Stimulated activated naive CD8-positive, alpha-beta T cell treated with anti-CD3 and anti-CD28 coated beads, Interleukin-15, amount 100 ng/mL, for 72 hours (primary cell): ENCODE results near the gene IL36B.

ENCODE experiments used
- ATAC-seq: fragments of 150-1000 bp; cut with Tn5 transposase; 2 replicates; pipeline ENCODE4 v1.10.0; 2021; ENCODE audit warnings: mild to moderate bottlenecking, moderate library complexity
- DNase-seq, 2 donors: peaks; one replicate each; pipeline ENCODE4 v3.0.0; 2021 to 2022
- H3K27ac Mint-ChIP-seq, 2 donors: one replicate each; pipeline ENCODE4 v1.8.0; 2022; ENCODE audit warnings: mild to moderate bottlenecking in 2 of 2, mixed read lengths in 2 of 2, moderate library complexity in 2 of 2
- H3K27me3 Mint-ChIP-seq: one replicate; pipeline ENCODE4 v1.8.0; 2022; ENCODE audit warnings: mixed read lengths
- H3K4me1 Mint-ChIP-seq: one replicate; pipeline ENCODE4 v1.8.0; 2022; ENCODE audit warnings: mild to moderate bottlenecking, mixed read lengths
- H3K4me3 Mint-ChIP-seq, 2 donors: one replicate each; pipeline ENCODE4 v1.8.0; 2022; ENCODE audit warnings: mild to moderate bottlenecking in 2 of 2, mixed read lengths in 2 of 2, moderate library complexity in 1 of 2
- H3K9me3 Mint-ChIP-seq, 2 donors: one replicate each; pipeline ENCODE4 v1.8.0; 2022; ENCODE audit warnings: mixed read lengths in 2 of 2

The IL36B gene

DNA sequence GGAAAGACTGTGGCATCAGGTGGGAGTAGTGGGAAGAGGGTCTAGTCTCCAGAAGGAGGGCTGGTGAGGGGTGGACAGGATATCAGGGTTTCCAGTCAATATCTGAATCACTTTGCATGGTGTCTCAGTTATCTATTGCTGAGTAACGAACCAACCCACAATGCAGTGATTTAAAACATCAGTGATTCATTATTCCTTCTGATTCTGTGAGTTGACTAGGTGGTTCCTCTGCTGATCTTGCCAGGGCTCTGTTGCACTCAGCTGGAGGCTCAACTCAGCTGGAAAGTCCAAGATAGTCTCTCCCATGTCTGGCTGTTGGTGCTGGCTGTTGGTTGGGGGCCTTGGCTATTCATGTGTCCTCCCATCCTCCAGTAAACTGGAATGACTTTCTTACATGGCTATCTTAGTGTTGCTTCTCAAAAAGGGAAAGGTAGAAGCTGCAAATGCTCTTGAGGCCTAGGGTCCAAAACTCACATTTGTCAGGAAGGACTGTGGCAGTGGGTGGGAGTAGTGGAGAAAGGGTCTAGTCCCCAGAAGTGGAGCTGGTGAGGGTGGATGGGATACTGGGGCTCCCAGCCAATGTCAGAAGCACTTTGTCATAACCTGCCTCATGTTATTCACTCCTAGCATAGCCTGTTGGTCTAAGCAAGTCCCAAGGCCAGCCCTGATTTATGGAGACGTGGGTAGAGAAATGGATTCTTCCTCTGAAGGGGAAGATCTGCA lies 29.0 kb upstream of the IL36B start:
- no peak overlapping the region for H3K4me3 Mint-ChIP-seq
- ATAC-seq (no peak), DNase-seq (no peak)
- no peaks in the 10 kb centered on the region for H3K4me1 Mint-ChIP-seq
- H3K27ac Mint-ChIP-seq, result peak overlapping the region in 1 of 2 donors; percentile 49
- no peaks in the 10 kb centered on the region for H3K27me3 Mint-ChIP-seq
- H3K9me3 Mint-ChIP-seq, result no peaks in the 10 kb centered on the region

DNA sequence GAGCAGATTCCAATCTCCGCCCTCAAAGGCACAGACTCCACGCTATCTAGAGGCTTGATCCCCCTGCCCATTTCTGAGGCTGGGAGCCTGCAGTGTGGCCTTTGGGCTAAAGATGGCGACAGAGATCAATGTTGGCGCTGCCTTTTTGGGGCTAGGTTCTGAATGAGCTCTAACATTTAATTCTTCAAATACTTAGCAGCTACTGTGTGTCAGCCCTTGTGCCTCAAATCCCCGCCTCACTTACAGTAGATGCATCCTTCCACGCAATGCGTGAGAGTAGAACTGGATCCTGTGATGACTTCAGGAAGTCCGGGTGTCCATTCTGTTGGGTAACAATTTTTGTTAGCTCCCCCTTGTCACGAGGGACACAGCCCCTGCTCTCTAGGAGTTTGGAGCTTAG lies 27.5 kb upstream of the IL36B start:
- Mint-ChIP-seq H3K9me3 (no peaks in the 10 kb centered on the region), H3K4me1 (peaks cover 5% of the 10 kb centered on the region), H3K27ac (no peak overlapping the region), H3K4me3 (no peak overlapping the region), H3K27me3 (no peaks in the 10 kb centered on the region)
- ATAC-seq (peak; percentile 76), DNase-seq (peak; percentile 39 to 45)

DNA sequence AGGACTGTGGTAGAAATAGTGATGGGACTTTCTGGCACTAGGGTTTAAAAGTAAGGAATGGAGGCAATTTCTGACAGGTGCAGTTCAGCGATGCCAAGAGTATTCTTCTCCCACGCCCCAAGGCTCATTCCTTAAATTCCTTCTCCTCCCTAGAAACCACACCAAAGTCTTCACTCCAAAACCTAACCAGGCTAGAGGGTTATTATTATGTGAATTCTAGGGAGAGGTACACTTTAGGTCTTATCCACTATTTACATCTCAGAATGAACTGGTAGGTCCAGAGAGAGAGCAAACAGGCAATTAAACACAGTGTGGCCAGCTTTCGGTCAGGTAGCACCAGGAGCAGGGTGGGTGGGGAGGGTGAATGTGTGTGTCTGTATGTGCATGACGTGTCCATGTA lies 26.5 kb upstream of the IL36B start:
- Mint-ChIP-seq H3K27me3 (no peaks in the 10 kb centered on the region), H3K4me3 (no peak overlapping the region), H3K27ac (no peak overlapping the region), H3K9me3 (no peaks in the 10 kb centered on the region), H3K4me1 (peaks cover 15% of the 10 kb centered on the region)
- DNase-seq (no peak), ATAC-seq (no peak)

DNA sequence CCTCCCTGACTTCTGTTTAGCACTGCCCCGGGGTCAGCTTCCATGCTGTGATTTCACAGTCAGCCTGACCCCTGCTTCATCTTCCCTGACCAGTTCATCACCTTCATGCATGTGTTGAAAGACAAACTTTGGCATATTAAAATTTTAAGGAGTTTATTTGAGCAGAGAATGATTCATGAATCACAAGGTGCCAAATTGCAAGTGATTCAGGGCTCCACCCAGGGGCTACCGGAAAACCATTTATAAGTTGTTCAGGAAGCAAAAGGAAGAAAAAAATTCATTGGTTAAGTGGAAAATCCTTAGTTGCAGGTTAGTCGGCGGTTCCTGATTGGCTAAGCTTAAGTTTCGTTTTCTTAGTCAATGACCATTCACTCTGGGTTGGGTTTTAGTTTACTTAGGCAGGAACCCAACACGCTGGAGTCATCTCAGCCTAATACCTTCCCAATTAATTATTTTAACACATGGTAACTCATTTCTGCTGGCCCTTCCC lies 25.7 kb upstream of the IL36B start:
- no peak for DNase-seq

DNA sequence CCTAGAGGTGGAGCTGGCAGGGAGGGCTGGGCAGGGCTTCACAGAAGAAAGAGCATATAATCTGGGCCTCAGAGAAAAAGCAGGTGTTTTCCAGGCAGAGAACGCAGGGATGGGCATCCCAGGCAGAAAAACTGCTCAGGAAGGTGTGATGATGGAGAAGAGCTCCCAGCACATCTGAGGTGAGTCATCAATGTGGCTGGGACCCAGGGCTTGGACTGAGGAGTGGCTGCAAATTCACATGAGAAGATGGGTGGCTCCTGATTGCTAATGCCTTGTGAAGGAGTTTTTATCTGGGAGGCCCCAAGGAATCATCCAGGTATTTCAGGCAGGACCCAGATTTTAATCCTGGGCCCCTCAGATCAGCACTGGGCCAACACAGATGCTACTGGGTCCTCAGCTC lies 25.3 kb upstream of the IL36B start:
- DNase-seq (no peak), ATAC-seq (no peak)
- no peak overlapping the region for H3K4me3 Mint-ChIP-seq
- no peaks in the 10 kb centered on the region for H3K27me3 Mint-ChIP-seq
- H3K27ac Mint-ChIP-seq, result no peak overlapping the region
- no peaks in the 10 kb centered on the region for H3K9me3 Mint-ChIP-seq
- H3K4me1 Mint-ChIP-seq, result peaks cover 18% of the 10 kb centered on the region

More for the DNA sequence above, 25.7 kb upstream of the IL36B start:
- no peak overlapping the region for H3K4me3 Mint-ChIP-seq
- H3K9me3 Mint-ChIP-seq, result no peaks in the 10 kb centered on the region
- H3K27me3 Mint-ChIP-seq, result no peaks in the 10 kb centered on the region
- no peak for ATAC-seq
- peaks cover 18% of the 10 kb centered on the region for H3K4me1 Mint-ChIP-seq
- no peak overlapping the region for H3K27ac Mint-ChIP-seq

DNA sequence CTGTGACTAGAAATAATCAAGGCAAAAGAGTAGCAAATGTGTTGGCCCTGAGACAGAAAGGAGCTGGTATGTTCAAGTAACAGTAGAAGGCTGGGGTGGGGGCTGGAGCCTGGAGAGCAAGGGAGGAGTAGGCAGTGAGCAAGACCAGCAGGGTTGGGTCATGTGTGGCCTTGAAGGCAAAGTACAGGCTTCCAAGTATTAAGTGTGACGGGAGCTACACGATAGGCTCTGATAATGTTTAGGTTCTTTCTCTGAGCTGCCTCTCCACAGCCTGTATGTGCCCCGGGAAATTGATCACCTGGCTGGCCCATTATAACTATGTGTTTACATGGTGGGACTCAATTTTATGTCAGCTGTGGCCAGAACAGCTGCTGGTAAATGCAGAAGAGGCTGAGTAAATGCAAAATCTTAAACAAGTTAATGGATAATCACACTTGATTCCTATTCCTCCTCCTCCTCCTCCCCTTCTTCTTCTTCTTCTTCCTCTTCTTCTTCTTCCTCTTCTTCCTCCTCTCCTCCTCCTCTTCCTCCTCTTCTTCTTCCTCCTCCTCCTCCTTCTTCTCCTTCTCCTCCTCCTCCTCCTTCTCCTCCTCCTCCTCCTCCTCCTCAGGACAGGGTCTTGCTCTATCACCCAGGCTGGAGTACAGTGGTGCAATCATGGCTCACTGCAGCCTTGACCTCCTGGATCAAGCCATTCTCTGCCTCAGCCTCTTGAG lies 24.4 kb upstream of the IL36B start:
- Mint-ChIP-seq H3K27ac (no peak overlapping the region), H3K4me1 (peaks cover 18% of the 10 kb centered on the region), H3K9me3 (no peaks in the 10 kb centered on the region), H3K27me3 (no peaks in the 10 kb centered on the region), H3K4me3 (no peak overlapping the region)
- ATAC-seq (no peak), DNase-seq (no peak)

DNA sequence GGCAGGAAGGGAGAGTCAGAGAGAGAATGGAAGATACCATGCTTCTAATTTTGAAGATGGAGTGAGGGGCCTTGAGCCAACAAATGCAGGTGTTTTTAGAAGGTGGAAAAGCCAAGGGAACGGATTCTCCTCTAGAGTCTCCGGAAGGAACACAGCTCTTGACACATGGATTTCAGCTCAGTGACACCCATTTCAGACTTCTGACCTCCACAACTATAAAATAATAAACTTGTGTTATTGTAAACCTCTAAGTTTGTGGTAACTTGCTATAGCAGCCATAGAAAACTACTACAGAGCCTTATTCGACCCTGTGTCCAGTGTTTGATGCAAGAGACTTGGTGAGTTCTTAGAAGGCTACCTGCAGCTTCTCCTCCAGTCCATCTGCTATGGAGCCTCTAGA lies 22.9 kb upstream of the IL36B start:
- Mint-ChIP-seq H3K27me3 (no peaks in the 10 kb centered on the region), H3K4me3 (no peak overlapping the region), H3K27ac (peak overlapping the region in 1 of 2 donors; percentile 48), H3K4me1 (peaks cover 18% of the 10 kb centered on the region), H3K9me3 (no peaks in the 10 kb centered on the region)
- no peak for DNase-seq
- no peak for ATAC-seq

DNA sequence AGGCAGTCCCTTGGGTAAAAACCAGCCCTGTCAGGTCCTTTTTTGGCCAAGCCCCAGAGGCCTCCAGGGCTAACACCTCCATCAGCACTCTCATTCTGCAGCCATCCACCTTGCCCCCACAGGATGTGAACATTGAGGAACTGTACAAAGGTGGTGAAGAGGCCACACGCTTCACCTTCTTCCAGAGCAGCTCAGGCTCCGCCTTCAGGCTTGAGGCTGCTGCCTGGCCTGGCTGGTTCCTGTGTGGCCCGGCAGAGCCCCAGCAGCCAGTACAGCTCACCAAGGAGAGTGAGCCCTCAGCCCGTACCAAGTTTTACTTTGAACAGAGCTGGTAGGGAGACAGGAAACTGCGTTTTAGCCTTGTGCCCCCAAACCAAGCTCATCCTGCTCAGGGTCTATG lies 22.4 kb upstream of the IL36B start:
- ATAC-seq, result peak; percentile 80
- Mint-ChIP-seq H3K27me3 (no peaks in the 10 kb centered on the region), H3K4me3 (no peak overlapping the region), H3K9me3 (no peaks in the 10 kb centered on the region), H3K4me1 (peaks cover 18% of the 10 kb centered on the region), H3K27ac (peak overlapping the region in 1 of 2 donors; percentile 85)
- DNase-seq, result peak in 1 of 2 donors; percentile 19

DNA sequence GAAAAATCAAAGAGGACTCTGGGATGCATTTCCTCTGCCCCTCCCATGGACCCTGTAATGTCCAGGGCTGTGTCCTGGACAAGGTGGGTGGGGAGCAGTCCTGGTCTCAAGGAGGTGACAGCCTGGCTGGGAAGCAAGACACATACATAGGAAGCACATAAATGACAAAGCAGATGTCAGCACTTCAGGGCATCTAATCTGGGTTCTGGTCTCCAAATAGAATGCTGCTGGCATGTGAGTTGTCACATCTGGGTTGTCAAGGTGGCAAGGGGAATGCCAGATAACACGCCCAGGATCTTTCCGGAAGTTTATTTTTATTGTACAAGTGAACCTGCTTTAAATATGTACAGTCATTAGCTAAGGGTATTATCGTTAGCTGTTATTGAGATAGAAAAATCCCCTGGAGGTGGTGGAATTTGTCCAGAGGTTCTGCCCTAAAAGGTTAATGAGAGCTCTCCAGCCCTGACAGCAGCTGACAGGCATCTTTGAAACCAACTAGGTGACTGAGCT lies 20.7 kb upstream of the IL36B start:
- Mint-ChIP-seq H3K9me3 (no peaks in the 10 kb centered on the region), H3K27ac (no peak overlapping the region), H3K4me1 (peaks cover 18% of the 10 kb centered on the region), H3K27me3 (no peaks in the 10 kb centered on the region), H3K4me3 (no peak overlapping the region)
- ATAC-seq (no peak), DNase-seq (no peak)

DNA sequence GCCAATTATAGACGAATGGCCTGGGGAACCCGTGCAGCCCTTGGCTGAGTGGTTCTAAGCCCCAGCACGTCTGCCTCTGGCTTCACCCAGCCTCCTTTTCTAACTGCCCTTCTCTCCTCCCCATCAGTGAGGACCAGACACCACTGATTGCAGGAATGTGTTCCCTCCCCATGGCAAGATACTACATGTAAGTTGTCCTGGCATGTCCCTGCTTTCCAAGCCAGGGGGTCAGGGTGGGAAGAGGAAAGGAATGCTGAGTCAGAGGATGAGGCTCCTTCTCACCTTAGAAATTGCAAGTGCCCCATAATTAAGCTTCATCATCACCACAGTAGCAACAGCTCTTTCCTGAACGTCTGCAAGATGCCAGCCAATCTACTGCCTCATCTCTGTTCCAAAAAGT lies 19.9 kb upstream of the IL36B start:
- H3K4me3 Mint-ChIP-seq, result no peak overlapping the region
- H3K9me3 Mint-ChIP-seq, result peaks cover 0 to 5% of the 10 kb centered on the region in 2 donors
- H3K27ac Mint-ChIP-seq, result peak overlapping the region in 1 of 2 donors; percentile 50
- ATAC-seq (no peak), DNase-seq (no peak)
- H3K4me1 Mint-ChIP-seq, result peaks cover 18% of the 10 kb centered on the region
- H3K27me3 Mint-ChIP-seq, result no peaks in the 10 kb centered on the region

DNA sequence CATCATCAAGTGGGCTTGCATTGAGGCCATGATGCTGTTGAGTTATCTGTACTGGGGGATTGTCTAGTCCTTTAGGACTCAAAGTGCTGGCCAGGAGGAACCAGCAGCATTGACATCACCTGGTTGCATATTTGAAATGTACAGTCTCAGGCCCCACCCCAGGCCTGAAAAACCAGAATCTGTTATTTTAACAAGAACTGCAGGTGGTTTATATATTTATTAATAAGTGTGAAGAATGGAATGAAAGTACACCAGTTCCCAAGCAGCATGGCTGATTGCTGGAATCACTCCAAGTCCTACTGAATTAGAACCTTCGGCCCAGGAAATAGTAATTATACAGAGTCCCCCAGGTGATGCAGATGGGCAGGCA lies 17.9 kb upstream of the IL36B start:
- no peak for DNase-seq
- Mint-ChIP-seq H3K4me1 (peaks cover 17% of the 10 kb centered on the region), H3K27me3 (no peaks in the 10 kb centered on the region), H3K27ac (no peak overlapping the region), H3K4me3 (no peak overlapping the region), H3K9me3 (peaks cover 7 to 8% of the 10 kb centered on the region in 2 donors)
- ATAC-seq, result no peak

DNA sequence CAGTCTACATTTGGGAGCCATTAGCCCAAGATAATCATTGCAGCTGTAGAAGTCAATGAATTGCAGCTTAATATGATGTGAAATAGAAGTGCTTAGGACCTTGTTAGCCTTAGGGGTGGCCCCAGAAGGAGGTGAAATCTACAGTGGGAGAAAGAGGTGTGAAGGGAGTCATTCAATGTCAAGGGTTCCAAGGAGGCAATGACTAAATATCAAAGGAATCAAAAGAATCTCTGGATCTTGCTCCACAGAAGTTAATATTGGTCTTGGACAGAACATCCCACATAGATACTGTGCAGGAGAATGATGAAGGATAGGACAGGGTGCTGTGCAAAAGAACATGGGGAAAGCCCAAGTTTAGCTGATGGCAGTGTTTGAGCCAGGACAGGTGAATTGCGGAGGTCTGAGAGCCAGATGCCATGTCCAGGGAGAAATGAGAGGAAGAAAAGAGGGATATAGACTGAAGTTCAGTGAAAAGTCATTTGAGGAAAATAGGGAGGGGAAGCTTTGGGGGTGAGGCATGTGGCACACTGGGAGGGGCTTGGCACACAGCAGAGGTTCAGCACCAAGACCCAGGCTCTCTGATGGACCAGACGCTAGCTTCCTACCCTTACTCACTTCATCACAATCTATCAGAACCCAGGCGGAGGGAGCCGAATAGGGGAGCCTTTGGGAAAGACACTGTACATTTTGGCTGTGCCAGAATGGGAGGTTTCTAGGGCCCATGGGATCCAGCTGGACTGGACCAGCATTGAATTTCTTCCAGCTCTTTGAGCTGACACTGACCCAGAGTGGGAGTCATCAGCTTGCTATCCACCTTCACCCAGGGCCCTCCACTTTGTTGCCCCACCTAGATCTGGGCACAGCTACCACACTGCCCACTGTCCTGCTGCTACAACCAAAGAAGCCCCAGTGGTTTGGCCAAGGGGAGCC lies 17.3 kb upstream of the IL36B start:
- Mint-ChIP-seq H3K4me3 (no peak overlapping the region), H3K27me3 (no peaks in the 10 kb centered on the region), H3K27ac (no peak overlapping the region), H3K4me1 (peaks cover 10% of the 10 kb centered on the region), H3K9me3 (peaks cover 7 to 8% of the 10 kb centered on the region in 2 donors)
- ATAC-seq (no peak), DNase-seq (no peak)

DNA sequence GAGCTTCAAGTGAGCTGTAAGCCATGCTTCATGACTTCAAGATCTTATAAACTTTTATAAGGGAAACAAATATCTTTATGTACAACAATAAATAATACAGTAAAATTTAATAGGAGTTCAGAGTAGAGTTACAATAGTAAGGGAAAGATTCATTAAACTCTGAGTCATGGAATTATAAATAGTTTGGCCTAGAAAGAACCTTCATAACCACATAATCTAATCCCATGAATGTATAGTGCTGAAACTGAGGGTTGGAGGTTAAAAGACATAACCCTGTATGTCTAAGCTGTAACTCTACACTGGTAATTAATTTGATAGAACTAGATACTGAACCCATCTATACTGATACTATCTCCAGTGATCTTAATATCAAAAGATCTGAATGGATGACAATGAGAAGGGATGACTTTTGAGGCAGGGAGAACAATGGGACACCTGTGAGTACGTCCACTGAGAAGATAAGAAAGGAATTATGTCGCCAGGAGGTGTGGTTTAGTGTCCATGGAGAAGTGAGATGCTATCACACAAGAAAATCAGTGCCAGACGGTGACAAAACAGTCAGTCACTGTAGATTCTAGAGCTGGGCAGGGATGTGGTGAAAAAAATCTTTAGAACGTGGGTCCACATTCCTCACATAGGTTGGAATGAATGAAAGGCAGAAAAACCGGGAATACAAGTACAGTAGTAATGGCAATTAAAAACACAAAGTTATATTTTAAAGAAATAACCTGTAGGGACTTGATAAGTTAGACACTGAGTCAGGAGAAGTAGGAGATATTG lies 16.2 kb upstream of the IL36B start:
- Mint-ChIP-seq H3K27me3 (no peaks in the 10 kb centered on the region), H3K4me1 (peaks cover under 1% of the 10 kb centered on the region), H3K9me3 (peaks cover 7 to 8% of the 10 kb centered on the region in 2 donors), H3K4me3 (no peak overlapping the region), H3K27ac (no peak overlapping the region)
- DNase-seq (no peak), ATAC-seq (no peak)

DNA sequence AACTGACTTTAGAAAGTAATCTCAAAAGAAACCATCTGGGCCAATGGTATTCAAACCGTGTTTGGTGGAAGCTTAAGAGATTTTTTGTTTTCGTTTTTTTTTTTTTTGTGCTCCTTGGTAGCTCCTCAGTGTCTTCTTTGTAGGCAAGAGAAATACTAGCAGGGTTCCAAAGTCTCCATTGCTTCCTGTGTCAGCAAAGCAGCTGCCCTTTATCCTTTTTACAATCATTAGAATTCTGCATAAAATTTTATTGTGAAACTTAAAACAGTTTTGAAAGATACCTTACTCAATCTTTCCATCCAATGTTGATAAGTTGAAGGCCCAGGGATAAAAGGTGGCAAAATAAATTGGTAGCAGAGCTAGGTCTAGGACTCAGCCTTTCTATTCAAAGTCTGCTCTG lies 15.6 kb upstream of the IL36B start:
- Mint-ChIP-seq H3K27ac (no peak overlapping the region), H3K4me1 (no peaks in the 10 kb centered on the region), H3K4me3 (no peak overlapping the region), H3K27me3 (no peaks in the 10 kb centered on the region), H3K9me3 (peaks cover 7 to 8% of the 10 kb centered on the region in 2 donors)
- DNase-seq, result no peak
- no peak for ATAC-seq

DNA sequence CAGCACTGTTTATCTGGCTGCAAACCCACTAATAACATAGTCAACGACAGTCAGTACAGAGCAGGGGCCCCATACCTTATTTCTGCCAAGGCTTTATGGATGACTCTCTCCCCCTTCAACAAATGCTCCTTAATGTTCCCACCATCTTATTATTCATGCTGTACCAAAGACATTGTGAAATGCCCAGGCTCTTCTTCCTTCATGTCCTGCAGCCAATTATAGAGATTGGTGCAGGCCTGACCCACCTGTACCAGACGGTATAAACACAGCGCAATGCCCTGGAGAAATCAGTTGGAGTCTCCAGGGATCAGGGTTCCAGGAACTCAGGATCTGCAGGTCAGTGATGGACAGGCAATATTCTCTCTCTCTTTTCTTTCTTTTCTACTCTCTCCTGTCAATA lies 15.0 kb upstream of the IL36B start, which contains the start of gene IL1F10:
IL1F10 (plus strand) TSS at position 290 of the 400 bp plus-strand sequence. CDS start 4,769 bp downstream, outside the sequence.
- Mint-ChIP-seq H3K27me3 (no peaks in the 10 kb centered on the region), H3K4me1 (no peaks in the 10 kb centered on the region), H3K4me3 (no peak within 1 kb of the TSS), H3K9me3 (peaks cover 7 to 8% of the 10 kb centered on the region in 2 donors), H3K27ac (no peak within 1 kb of the TSS)
- DNase-seq, result no peak
- ATAC-seq, result no peak
